ENCODE measurements around the gene SERPINA3.
"Not testable (repeated sequence)": the region's sequence is repeated elsewhere in the genome, so short reads cannot be mapped to it uniquely, and the experiment has no call there.

Gene SERPINA3

DNA sequence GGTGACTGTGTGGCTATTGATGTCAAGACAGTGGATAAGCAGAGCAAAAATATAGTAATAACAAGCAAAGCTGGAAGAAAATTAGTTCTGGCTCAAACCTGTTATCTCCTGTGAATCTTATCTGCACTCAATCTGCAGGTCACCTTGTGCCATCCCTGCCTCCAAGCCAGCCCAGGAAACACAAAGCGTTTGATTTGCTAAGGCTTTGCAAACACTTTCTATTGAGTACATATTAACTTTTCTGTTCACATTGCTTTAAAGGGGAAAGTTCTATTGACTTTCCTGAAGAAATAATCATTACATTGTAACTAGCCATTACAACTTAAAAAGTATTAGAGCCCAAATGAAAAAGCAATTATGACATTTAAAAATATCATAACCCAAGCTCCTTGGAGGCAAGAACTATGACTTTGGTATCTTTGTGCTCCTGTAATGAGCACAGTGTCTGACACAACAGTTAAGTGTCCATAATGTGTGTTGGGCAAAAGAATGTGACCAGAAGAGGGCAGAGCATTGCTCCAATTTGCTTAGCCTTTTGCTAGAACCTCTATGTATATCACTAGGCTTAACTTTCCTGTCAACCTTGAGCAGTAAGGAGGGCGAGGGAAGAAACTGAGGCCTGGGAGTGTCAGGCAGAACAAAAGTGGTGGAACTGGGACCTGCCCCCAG, 24.7 kb downstream of the SERPINA3 start:
- DNase-seq = no peak

DNA sequence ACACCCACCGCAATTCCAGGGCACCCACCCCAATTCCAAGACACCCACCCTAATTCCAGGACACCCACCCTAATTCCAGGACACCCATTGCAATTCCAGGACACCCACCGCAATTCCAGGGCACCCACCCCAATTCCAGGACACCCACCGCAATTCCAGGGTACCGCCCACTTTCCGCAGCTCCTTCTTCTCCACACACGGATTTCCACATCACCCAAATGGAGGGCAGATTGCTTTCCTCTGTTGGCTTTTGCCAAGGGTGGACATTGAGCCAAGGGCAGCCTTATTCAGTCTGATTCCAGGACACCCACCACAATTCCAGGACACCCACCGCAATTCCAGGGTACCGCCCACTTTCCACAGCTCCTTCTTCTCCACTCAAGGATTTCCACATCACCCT, 25.6 kb downstream of the SERPINA3 start:
- not testable (repeated sequence) for DNase-seq

- DNase-seq = no peak
Observed at GRCh38 chr14:94638339-94638738, 26.1 kb downstream of the SERPINA3 start.

DNA sequence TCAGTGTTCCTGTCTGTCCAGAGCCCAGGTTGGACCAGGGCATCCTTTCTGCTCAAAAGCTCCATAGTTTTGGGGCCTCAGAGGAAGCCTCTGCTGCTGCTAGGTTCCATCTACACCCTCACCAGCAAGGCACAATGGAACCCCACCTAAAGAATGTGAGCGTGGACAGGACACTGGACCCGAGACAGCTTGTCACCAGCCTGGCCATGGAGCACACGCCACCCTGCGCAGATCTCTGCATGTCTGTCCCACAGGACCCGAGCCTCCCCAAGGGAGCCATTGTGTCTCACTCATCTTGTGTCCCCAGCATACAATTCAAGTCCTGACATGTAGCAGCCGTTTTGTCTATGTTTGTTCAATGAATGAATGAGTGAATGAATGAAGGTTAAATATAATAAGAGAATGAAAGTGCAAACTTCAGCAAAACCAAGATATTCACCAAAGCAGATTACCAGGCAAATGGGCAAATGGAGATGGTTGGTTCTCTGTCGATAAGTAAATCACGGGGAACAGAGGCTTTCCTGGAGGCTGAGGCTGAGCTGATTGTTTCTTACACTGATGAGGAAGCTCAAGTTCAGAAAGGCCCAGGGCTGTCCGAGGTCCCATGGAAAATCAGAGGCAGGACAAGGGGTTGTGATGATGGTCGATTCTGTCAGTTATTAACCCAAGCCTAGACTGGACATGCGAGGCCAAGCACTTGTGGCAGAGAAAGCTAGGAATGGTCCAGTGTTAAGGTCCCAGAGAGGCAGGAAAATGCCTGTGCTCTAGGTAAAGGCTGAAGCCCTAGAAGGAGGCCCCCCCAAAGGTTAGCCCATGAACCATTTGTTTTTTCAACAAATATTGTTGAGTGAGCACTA, 27.0 kb downstream of the SERPINA3 start:
- no peak for DNase-seq

DNA sequence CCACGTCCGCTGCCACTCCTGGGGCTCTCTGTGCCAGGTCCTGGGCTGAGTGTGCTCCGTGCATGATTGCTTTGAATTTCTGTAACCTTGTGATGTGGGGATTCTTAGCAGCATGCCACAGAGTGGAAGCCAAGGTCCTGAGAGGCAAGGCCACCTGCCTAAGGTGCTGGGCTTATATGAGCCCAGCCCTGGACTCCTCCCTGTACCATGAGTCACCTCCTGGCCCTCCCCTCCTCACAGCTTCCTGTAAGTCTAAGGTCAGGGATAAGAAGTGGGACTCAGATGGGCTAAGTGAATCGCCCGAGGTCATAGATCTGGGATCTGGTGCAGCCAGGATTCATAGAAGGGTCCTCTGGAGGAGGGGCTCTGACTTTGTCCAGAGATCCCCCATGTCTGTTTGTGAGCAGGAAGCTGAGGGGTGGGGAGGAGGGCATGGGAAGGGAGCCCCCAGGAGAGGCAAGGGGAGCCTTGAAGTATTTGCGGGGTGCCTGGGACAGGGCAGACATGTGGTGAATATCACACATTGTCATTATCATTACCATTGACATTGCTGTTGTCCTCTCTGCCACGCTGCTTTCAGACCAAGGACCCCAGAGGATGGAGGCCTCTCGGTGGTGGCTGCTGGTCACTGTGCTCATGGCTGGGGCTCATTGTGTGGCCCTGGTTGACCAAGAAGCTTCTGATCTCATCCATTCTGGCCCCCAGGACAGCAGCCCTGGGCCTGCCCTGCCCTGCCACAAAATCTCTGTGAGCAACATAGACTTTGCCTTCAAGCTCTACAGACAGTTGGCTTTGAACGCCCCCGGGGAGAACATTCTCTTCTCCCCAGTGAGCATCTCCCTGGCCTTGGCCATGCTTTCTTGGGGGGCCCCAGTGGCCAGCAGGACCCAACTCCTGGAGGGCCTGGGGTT, 28.8 kb downstream of the SERPINA3 start:
- no peak for DNase-seq

GRCh38 chr14:94641632-94641955, 29.4 kb downstream of the SERPINA3 start:
- no peak for DNase-seq

DNA sequence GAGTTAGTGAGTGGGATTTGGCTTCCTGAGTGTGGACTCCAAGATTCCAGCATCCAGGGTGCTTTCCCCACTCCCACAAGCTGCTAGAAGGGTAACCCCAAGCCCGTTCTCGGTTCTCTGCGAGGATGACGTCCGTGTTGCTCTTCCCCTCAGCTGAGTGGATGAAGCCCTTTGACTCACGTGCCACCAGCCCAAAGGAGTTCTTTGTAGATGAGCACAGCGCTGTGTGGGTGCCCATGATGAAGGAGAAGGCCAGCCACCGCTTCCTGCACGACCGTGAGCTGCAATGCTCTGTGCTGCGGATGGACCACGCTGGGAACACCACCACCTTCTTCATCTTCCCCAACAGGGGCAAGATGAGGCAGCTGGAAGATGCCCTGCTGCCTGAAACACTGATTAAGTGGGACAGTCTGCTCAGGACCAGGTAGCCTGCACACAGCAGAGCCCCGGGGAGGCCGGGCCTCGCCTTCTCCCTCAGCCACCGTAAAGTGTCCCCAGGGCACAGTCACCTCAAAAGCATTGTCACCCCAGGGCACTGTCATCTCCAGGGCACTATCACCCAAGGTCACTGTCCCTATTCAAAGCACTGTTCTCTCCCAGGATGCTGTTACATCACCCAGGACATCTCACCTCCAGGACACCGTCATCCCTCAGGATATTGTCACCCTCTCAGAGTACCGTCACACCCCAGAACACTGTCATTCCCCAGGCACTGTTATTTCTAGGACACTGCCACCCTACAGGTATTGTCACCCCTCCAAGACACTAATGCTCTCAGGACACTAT, 31.3 kb downstream of the SERPINA3 start:
- DNase-seq = no peak

- DNase-seq = no peak
Observed at GRCh38 chr14:94644102-94644535, 31.9 kb downstream of the SERPINA3 start.

- no peak for DNase-seq
Observed at GRCh38 chr14:94646066-94646465, 33.9 kb downstream of the SERPINA3 start.

- DNase-seq = no peak
Observed at GRCh38 chr14:94646481-94646880, 34.3 kb downstream of the SERPINA3 start.

DNA sequence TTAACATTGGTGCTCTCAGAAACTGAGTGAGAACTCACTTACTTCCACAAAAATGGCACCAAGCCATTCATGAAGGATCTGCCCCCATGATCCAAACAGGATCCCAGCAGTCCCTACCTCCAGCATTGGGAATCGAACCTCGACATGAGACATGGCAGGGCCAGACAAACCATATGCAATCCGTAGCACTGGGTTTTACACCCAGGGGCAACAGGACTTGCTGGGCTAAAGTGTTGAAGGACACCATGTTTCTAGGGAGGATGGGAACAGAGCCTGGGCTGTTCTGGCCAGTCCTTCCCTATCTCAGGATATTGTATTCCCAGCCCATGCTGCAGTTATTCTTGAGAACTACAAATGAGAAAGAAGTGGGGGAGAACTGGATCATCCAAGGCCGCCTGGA, 36.6 kb downstream of the SERPINA3 start:
- no peak for DNase-seq

DNA sequence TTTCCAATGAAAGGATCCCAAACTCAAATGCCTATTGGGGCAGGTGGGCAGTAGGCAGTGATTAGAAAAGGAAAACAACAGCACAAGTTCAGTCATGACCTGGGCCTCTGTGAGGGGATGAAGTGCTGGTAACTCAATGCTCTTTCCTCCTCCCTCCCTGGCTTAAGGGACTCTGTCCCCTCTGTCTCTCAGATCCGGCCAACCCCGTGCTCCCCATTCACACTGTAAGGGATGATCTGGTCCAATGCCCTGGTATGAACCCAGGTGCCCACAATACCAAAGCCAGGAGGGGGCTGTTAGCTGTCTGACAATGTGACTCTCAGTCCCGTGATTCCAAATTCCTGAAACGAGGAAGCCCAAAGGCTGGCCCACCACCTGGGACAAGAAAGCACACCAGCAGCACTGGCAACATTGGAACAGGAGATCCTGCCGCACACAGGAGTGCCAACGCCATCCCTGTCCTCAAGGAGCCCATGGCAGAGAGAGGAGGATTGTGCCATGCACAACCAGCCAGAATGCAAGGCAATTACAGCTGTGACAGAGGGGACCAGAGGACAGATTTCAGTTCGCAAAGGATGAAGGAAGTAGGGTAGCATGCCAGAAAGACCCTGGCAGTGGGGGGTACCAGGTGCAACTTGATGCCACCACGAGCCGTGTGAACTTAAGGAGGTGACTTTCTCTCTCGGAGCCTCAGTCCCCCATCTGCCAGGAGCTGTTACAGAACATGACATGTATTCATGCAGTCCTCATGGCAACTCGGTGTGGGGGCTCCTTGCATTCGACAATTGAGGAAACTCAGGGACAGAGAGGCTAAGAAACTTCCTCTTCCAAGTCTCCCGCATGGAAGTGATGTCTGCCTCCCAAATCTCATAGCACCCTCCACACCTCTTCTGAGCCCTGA, 37.6 kb downstream of the SERPINA3 start:
- no peak for DNase-seq

- no peak for DNase-seq
Observed at GRCh38 chr14:94650444-94650775, 38.2 kb downstream of the SERPINA3 start.

GRCh38 chr14:94650806-94651805, 38.9 kb downstream of the SERPINA3 start:
- no peak for DNase-seq

DNA sequence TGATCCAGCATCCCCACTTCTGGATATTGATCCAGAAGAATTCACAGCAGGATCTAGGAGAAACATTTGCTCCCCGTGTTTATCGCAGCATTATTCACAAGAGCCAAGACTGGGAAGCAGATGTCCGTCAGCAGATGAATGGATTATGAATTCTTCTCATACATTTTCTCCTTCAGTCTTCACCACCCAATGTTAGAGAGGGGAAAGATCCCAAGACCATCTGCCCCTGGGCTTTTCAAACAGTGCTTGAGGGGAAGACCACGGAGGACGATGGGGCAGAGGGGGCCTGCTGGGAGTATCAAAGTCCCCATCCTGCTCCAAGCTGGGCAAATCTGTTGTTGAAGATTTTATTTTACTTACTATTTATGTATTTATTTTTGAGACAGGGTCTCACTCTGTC, 41.1 kb downstream of the SERPINA3 start:
- DNase-seq = no peak

DNA sequence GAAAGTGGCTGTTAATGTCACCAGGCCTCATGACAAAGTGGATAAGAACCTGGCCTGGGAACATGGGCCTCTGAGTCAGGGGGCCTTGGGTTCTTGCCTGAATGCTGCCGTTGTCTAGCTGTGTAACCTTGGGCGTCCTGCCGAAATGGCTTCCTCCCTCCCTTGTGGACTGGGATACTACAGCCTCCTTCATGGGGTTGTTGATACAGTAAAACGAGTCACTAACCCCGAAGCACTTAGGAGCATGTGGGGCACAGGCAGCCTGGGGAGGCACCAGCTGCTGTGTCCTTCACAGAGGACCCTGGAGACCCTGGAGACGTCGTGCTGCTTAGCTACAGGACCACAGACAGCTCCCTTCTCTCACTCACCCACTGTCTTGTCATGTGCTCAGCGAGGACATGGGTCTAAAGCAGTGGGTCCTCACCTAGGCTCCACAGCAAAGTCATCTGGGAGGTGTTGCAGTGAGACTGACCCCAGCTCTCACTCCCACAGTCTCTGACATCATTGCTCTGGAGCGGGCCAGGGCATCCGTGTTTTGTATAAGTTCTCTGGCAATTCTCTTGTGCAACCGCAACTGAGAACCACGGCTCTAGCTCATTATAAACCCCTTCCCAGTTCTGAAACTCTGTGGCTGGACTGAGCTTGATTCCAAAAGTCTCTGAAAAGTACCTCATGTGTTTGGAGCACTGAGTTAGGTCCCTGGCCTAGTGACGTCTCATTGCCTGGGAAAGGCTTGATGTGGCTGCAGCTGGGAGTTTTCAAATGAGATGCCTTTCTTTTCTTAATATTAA, 42.1 kb downstream of the SERPINA3 start:
- no peak for DNase-seq

DNA sequence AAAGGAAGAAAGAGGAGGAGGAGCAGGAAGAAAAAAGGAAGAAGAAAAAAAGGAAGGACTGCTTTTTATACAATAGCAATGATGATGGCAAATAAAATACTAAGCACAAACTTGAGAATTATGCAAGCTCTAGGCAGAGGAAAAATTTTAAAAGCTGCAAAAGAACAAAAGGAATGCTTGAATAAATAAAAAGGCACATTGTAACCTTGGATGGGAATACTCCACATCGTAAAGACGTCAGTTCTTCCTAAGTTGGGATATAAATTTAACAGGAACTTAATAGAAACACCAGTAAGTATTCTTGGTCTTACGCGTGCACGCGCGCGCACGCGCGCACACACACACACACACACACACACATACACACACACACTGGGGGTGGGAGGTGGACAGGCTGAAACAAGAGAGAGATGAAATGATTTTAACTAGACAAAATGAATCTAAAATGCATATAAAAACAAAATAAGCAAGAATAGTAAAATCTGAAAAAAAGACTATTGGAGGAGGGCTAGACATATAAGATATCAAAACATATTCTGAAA, 43.0 kb downstream of the SERPINA3 start:
- no peak for DNase-seq

- no peak for DNase-seq
Observed at GRCh38 chr14:94656043-94656442, 43.9 kb downstream of the SERPINA3 start.

DNA sequence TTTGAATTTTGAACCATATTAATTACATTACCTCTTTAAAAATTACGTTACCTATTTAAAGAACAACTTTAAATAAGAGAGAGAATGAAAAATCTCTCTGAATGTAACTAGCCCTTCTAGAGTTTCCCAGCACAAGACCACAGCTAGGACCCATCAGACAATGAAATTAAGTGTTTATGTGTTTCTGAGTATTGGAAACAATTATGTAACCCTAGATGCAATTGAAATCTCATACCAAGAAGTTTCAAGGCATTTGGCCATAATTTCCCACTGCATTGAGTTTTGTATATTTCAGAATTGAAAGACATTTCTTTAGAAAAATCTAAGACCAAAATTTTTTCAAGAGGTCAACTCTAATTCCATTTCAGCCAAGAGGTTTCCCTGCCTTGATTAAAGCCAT, 47.1 kb downstream of the SERPINA3 start:
- DNase-seq = no peak
